ENCODE results near the gene RNPEPL1. TPM values are rescaled to one million over a fixed set of nuclear protein-coding genes. Genes with fewer than 3 reads are reported as not detected.
A peak's percentile ranks its signal among the peaks of the same experiment; 100 is the strongest.
"Not testable (repeated sequence)": the region's sequence is repeated elsewhere in the genome, so short reads cannot be mapped to it uniquely, and the experiment has no call there.

The RNPEPL1 gene
- total RNA-seq, 4 donors from 2014 or later, result 76.1 to 99.9 (median 78.6) TPM

- peak in 1 of 2 donors; percentile 52 for DNase-seq (ENCODE audit: low spot score in 2 of 2)
- WGBS, 2 donors, result 96% methylated on average over 9 of the region's 9 CpGs
- TF ChIP-seq POLR2A (IDR thresholded peaks at IDR 0.05) (no peak), CTCF (IDR thresholded peaks at IDR 0.05) (no peak)
- H3K4me3 ChIP-seq (ENCODE audit: low read depth, poor library complexity, severe bottlenecking), result no peak overlapping the region
- intact Hi-C loops (cut with DNase I; ENCODE audit: low total_unique reads), result no loop called here
These were observed 46.1 kb downstream of the RNPEPL1 start for GRCh38 chr2:240614391-240614790.

DNA sequence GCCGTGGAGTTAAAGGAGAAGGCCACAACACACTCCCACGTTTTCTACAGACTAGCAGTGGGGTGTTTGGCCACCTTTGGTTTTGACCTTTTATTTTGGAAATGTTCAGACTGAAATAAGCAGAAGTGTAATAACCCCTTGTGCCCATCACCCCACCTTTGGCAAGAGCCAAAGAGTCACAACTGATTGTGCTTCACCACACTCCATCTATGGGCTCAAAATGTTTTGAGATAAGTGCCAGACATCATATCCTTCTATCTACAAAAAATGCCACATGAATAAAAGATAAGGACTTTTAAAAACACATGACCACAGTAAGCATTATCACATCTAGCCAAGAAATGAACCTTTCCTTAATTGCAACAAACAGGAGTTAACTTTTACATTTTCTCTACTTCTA is 47.1 kb downstream of the RNPEPL1 start:
- DNase-seq (ENCODE audit: low spot score in 2 of 2), result peak in 1 of 2 donors; percentile 10
- TF ChIP-seq POLR2A (IDR thresholded peaks at IDR 0.05), result no peak
- TF ChIP-seq CTCF (IDR thresholded peaks at IDR 0.05), result no peak
- 86 to 92% methylated on average over 2 of the region's 2 CpGs for WGBS, 2 donors
- H3K4me3 ChIP-seq (ENCODE audit: low read depth, poor library complexity, severe bottlenecking), result no peak overlapping the region
- intact Hi-C loops (cut with DNase I; ENCODE audit: low total_unique reads), result no loop called here

DNA sequence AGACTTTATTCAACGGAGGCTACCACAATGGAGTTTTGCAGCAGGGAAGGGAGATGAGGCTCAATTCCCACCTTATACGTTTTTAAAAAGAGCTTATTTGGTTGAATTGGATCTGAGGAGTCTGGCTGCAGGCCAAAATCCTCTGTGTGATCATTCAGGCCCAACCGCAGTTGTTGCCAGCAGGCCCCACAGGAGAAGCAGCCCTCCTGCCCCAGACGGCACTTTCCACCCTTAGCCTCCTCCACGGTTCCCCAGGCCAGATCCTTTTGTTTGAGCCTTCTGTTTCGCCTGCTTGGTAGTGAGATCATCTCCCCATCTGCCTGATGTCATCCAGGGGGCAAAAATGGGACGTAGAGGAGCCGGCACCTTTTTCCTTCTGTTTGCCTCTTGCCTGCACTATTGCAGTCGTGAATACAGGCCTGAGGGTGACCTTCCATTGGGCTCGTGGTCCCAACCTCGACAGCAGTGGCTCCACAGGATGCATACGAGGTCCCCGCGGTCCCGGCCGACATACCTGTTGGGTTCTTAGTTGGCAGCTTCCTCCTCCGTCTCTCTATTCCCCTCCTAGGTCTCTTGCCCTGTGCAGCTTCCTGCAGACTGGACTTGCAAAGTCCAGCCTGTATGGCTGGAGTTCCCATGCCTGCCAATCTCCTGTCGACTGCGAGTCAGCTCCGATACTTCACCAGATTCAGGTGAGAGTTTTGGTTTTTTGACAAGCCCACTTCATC is 47.7 kb downstream of the RNPEPL1 start:
- intact Hi-C loops (cut with DNase I; ENCODE audit: low total_unique reads), result no loop called here
- 80 to 86% methylated on average over 20 of the region's 20 CpGs for WGBS, 2 donors
- no peak for TF ChIP-seq POLR2A (IDR thresholded peaks at IDR 0.05)
- no peak for TF ChIP-seq CTCF (IDR thresholded peaks at IDR 0.05)
- H3K4me3 ChIP-seq (ENCODE audit: low read depth, poor library complexity, severe bottlenecking), result no peak overlapping the region
- DNase-seq (ENCODE audit: low spot score in 2 of 2), result peak in 1 of 2 donors; percentile 79

DNA sequence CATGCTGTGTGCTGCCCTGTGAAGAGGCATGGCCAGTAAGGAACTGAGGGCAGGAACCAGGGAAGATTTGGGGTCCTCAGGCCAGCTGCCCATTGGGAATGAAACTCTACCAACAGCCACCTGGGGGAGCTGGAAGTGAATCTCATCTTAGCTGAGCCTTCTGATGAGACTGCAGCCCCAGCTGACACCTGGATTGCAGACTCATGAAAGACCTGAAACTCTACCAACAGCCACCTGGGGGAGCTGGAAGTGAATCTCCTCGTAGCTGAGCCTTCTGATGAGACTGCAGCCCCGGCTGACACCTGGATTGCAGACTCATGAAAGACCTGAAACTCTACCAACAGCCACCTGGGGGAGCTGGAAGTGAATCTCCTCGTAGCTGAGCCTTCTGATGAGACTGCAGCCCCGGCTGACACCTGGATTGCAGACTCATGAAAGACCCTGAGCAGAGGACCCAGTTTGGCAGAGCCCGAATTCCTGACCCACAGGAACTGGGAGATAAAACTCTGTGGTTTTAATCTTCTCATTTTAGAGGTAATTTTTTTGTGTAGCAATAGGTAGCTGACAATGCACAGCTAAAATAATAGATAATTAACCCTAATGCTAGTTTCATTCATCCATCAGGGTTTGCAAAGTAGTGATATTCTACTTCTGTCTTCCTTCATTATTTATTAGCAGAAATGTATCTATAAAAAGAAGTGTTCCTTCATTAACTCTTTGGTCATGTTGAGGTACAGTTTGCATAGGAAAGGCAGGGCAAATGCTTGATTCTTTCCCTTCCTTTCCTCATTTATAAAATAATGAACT is 48.8 kb downstream of the RNPEPL1 start:
- peak in 1 of 2 donors; percentile 7 for DNase-seq (ENCODE audit: low spot score in 2 of 2)
- WGBS, 2 donors, result 83 to 86% methylated on average over 3 to 5 of the region's 5 CpGs
- intact Hi-C loops (cut with DNase I; ENCODE audit: low total_unique reads), result not testable (repeated sequence)

GRCh38 chr2:240618776-240619175 is 50.5 kb downstream of the RNPEPL1 start:
- WGBS, 2 donors, result 78 to 94% methylated on average over 6 of the region's 6 CpGs
- no peak overlapping the region for H3K4me3 ChIP-seq (ENCODE audit: low read depth, poor library complexity, severe bottlenecking)
- TF ChIP-seq POLR2A (IDR thresholded peaks at IDR 0.05) (no peak), CTCF (IDR thresholded peaks at IDR 0.05) (no peak)
- DNase-seq (ENCODE audit: low spot score in 2 of 2), result peak in 1 of 2 donors; percentile 10
- intact Hi-C loops (cut with DNase I; ENCODE audit: low total_unique reads), result no loop called here

More for the DNA sequence above, 48.8 kb downstream of the RNPEPL1 start:
- not testable (repeated sequence) for H3K4me3 ChIP-seq (ENCODE audit: low read depth, poor library complexity, severe bottlenecking)

DNA sequence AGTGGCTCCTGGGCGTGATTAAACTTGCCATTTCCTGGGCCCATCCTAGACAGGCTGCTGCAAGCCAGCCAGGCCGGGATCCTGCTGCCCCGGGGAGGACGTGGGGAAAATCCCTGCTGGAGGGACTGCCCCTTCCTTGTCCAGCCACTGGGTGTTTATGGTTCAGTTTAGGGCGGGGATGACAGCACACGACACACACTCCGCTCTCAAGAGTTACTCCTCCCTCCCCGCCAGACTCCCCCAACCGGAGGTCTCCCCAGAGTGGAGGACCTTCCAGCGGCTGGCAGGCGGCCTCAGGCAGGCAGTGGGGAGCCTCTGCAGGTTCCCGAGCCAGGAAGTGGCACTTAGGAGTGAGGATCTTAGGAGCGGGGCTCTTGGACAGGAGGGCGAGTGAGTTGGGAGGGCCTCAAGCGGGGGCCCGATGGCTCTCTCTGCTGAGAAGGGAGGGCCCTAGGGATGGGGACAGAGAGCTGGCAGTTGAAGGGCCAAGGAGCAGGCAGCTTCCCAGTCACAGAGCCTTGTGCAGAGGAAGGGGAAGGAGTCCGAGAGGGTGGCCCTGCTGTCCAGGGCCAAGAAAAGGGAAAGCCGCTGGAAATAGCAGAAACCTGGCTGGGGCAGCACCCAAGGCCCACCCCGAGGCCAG is 51.3 kb downstream of the RNPEPL1 start:
- WGBS, 2 donors, result 61 to 67% methylated on average over 17 to 18 of the region's 19 CpGs
- intact Hi-C loops (cut with DNase I; ENCODE audit: low total_unique reads), result no loop called here
- no peak overlapping the region for H3K4me3 ChIP-seq (ENCODE audit: low read depth, poor library complexity, severe bottlenecking)
- DNase-seq (ENCODE audit: low spot score in 2 of 2), result no peak
- TF ChIP-seq CTCF (IDR thresholded peaks at IDR 0.05), result no peak
- no peak for TF ChIP-seq POLR2A (IDR thresholded peaks at IDR 0.05)

All from lower leg skin (tissue), 4 donors.